K562 (cell line): ENCODE results near the gene ARSA. TPM values are rescaled to one million over a fixed set of nuclear protein-coding genes. Genes with fewer than 3 reads are reported as not detected.
"Not testable (repeated sequence)": the region's sequence is repeated elsewhere in the genome, so short reads cannot be mapped to it uniquely, and the experiment has no call there.

Experiments
- ATAC-seq: fragments of 200-7000 bp; cut with Tn5 transposase; 3 replicates; pipeline ENCODE4 v1.9.1; 2020; ENCODE audit warnings: moderate library complexity
- BruUV-seq: library from RNA; stranded (reverse); fragments of 400-500 nt; replicated peaks from 2 replicates; lab custom pipeline; 2021; lab: Mats Ljungman, UMichigan
- CTCF ChIA-PET: fragments of 300-600 bp; formaldehyde crosslinking; extraction: SDS; loops from one replicate; lab custom pipeline; 2021; ENCODE audit warnings: low intra/inter-chr PET ratio; lab: Yijun Ruan, JAX
- POLR2A ChIA-PET: fragments of 300-600, 350-650 bp; sonication (Branson Sonifier 250); formaldehyde crosslinking; extraction: SDS; loops from one replicate; lab custom pipeline; 2021; ENCODE audit warnings: antibody characterized with exemption, inconsistent platforms; lab: Yijun Ruan, JAX
- DNase-seq, 4 experiments: peaks; one replicate each; pipeline versions ENCODE4 v3.0.0 to v3.0.0-alpha.2; 2011 to 2018; ENCODE audit warnings: low spot score in 3 of 4, mixed read lengths in 3 of 4; ENCODE audit errors: extremely low read depth in 1 of 4
- FAIRE-seq: peaks from 2 replicates; lab custom pipeline; 2011; peaks lifted over from hg19 to GRCh38; lab: Jason Lieb, UNC
- H2AFZ ChIP-seq: 2 replicates; pipeline ENCODE4 v1.6.0; 2011; ENCODE audit warnings: low read depth, low read length, control low read depth, inconsistent platforms
- H3K27ac ChIP-seq: fragments of 200-600 bp; 3 replicates; pipeline ENCODE4 v1.8.0; 2011; ENCODE audit warnings: low read depth, mild to moderate bottlenecking, control low read depth, inconsistent platforms, low read length, moderate library complexity, mixed read lengths; ENCODE audit errors: extremely low read depth
- H3K27me3 ChIP-seq, 2 experiments: fragments of 300-600 bp in 1 of 2; 2 replicates in 1 of 2; 3 replicates in 1 of 2; pipeline versions ENCODE4 v1.6.0 to v1.8.0; 2011; ENCODE audit warnings: inconsistent platforms in 2 of 2, low read length in 2 of 2, mild to moderate bottlenecking in 1 of 2, mixed read lengths in 1 of 2, moderate library complexity in 1 of 2; ENCODE audit not compliant: control insufficient read depth in 2 of 2, insufficient read depth in 2 of 2
- H3K36me3 ChIP-seq: fragments of 300-600 bp; 3 replicates; pipeline ENCODE4 v1.8.0; 2011; ENCODE audit warnings: mild to moderate bottlenecking, low read length, inconsistent platforms; ENCODE audit not compliant: control insufficient read depth, insufficient read depth
- H3K4me1 ChIP-seq, 2 experiments: fragments of 200-600 bp in 1 of 2; replicated peaks in 1 of 2; 2 replicates in 1 of 2; 3 replicates in 1 of 2; pipeline versions ENCODE4 v1.5.1 to v1.8.0; 2011; ENCODE audit warnings: inconsistent platforms in 2 of 2, low read length in 2 of 2, mild to moderate bottlenecking in 1 of 2, mixed read lengths in 1 of 2, moderate library complexity in 1 of 2; ENCODE audit not compliant: control insufficient read depth in 2 of 2, insufficient read depth in 2 of 2
- H3K4me2 ChIP-seq: 2 replicates; pipeline ENCODE4 v1.6.1; 2011; ENCODE audit warnings: low read length, control low read depth, inconsistent platforms, mixed read lengths; ENCODE audit not compliant: insufficient read depth
- H3K4me3 ChIP-seq: fragments of 200-600 bp; sonication (generic), shearing (Covaris generic); 2 replicates; pipeline ENCODE4 v1.5.1; 2016; ENCODE audit warnings: control low read depth, inconsistent platforms
- H3K79me2 ChIP-seq: fragments of 200-600 bp; 3 replicates; pipeline ENCODE4 v1.8.0; 2011; ENCODE audit warnings: low read length, inconsistent platforms; ENCODE audit not compliant: control insufficient read depth, insufficient read depth
- H3K9ac ChIP-seq, 2 experiments: 2 replicates each; pipeline versions ENCODE4 v1.6.0 to v1.6.1; 2011; ENCODE audit warnings: low read depth in 2 of 2, low read length in 2 of 2, control low read depth in 1 of 2, inconsistent platforms in 1 of 2, mild to moderate bottlenecking in 1 of 2, mixed read lengths in 1 of 2; ENCODE audit not compliant: insufficient read depth in 1 of 2
- H3K9me1 ChIP-seq: one replicate; pipeline ENCODE4 v1.6.0; 2011; ENCODE audit warnings: inconsistent platforms, mild to moderate bottlenecking, low read length, moderate library complexity; ENCODE audit not compliant: control insufficient read depth, insufficient read depth
- H3K9me3 ChIP-seq: replicated peaks from 2 replicates; pipeline ENCODE4 v1.5.1; 2011; ENCODE audit warnings: low read depth, low read length, inconsistent platforms; ENCODE audit not compliant: control insufficient read depth, insufficient read depth
- H4K20me1 ChIP-seq: replicated peaks from 2 replicates; pipeline ENCODE4 v1.6.1; 2011; ENCODE audit warnings: low read length, inconsistent platforms, mixed read lengths; ENCODE audit not compliant: control insufficient read depth, insufficient read depth
- BRF2 ChIP-seq: IDR thresholded peaks from 3 replicates; pipeline ENCODE4 v1.6.1; 2011; ENCODE audit warnings: borderline replicate concordance, mild to moderate bottlenecking; ENCODE audit not compliant: insufficient read length, insufficient read depth
- HLTF ChIP-seq: fragments of 450-650 bp; IDR thresholded peaks from 2 replicates; pipeline ENCODE4 v1.6.1; 2016
- SMARCE1 ChIP-seq: fragments of 450-650 bp; IDR thresholded peaks from 2 replicates; pipeline ENCODE4 v1.7.1; 2016; ENCODE audit warnings: mild to moderate bottlenecking
- WGBS: fragments of 100-300 bp; shearing (Covaris generic); methylation state at CpG from one replicate; pipeline ENCODE4 v1.1.6; 2016; ENCODE audit warnings: low coverage, mixed read lengths; ENCODE audit not compliant: insufficient coverage; ENCODE audit errors: missing lambda C conversion rate; 5-methylcytosine and 5-hydroxymethylcytosine counted together
- in situ Hi-C: fragments of 300-500 bp; cut with MboI; formaldehyde crosslinking; loops from 4 replicates; pipeline ENCODE4 v1.15.0; 2018; ENCODE audit warnings: inconsistent platforms, mixed read lengths
- intact Hi-C: fragments of 100-400 bp; cut with micrococcal nuclease; formaldehyde crosslinking; loops from 2 replicates; pipeline ENCODE4 v1.14.2; 2022
- polyA plus RNA-seq, 8 experiments: library from polyadenylated mRNA; depleted of rRNA in 4 of 8; stranded (reverse) in 5 of 8; unstranded in 3 of 8; fragments of >200 nt; fragmentation: Nextera tagmentation in 2 of 8; fragmentation: Illumina TruSeq in 1 of 8; extraction: Ambion mirVana in 2 of 8; extraction: Trizol in 1 of 8; gene quantifications; 2 replicates each; pipeline versions ENCODE4 v1.2.1 to v1.2.3, GENCODE V29; 2011 to 2014; ENCODE audit warnings: inconsistent platforms in 1 of 8, missing spikeins in 1 of 8
- total RNA-seq, 7 experiments: library from RNA; depleted of rRNA in 6 of 7; stranded (reverse); fragments of >200 nt in 6 of 7; fragmentation: Illumina TruSeq in 2 of 7; extraction: Trizol in 2 of 7; gene quantifications; 2 replicates each; pipeline versions ENCODE4 v1.2.1 to v1.2.3, GENCODE V29; 2011 to 2021; ENCODE audit warnings: low replicate concordance in 1 of 7
- TF ChIP-seq, protein P1 (sequence below): fragments of 450-650 bp; formaldehyde crosslinking; IDR thresholded peaks from 2 replicates; pipeline ENCODE4 v1.4.0; 2020; ENCODE audit warnings: mild to moderate bottlenecking, mixed read lengths

Gene ARSA
- total and polyA plus RNA-seq, 9 of the 15 experiments (the other 6 are each of a cell fraction or from before 2014, with no cell fraction given), result 0.32 to 10.9 (median 1.8) TPM; not detected in 1

GRCh38 chr22:50643021-50643820, 15.3 kb upstream of the ARSA start:
- POLR2A ChIA-PET, result interaction anchor here (0.6 to 0.9 kb wide), 2 partner anchors 64 to 136 kb away, joined by 3 read pairs; partner anchors contain the start of gene LMF2
- H3K9me3 ChIP-seq, intact Hi-C loops, CTCF ChIA-PET, H3K36me3 ChIP-seq, H3K4me2 ChIP-seq, H3K9me1 ChIP-seq, BruUV-seq, H3K79me2 ChIP-seq, H3K4me1 ChIP-seq, H3K9ac ChIP-seq, H2AFZ ChIP-seq, H4K20me1 ChIP-seq, H3K27ac ChIP-seq, H3K4me3 ChIP-seq, DNase-seq, FAIRE-seq, ATAC-seq: not testable (repeated sequence)
- in situ Hi-C loops, result loop anchor here (5.0 kb wide), 1 partner anchor 54 kb away; no protein-coding TSS in a partner anchor
- 16% methylated on average over 9 of the region's 17 CpGs for WGBS
- H3K27me3 ChIP-seq, result peaks cover 5 to 39% of the 10 kb centered on the region in 2 experiments

- ChIA-PET POLR2A (interaction anchor here (0.6 to 1.5 kb wide), 3 partner anchors 12 to 720 kb away, joined by 3 read pairs; partner anchors contain the start of gene LMF2), CTCF (no interaction called here)
- no peaks in the 10 kb centered on the region for H3K9me1 ChIP-seq
- DNase-seq (peak in 3 of 4 experiments; percentile 26 to 42 (median 32)), FAIRE-seq (no peak), ATAC-seq (peak; percentile 76)
- no peak overlapping the region for H3K27ac ChIP-seq
- peaks cover 0 to 6% of the 10 kb centered on the region in 2 experiments; a peak in 2 of 5 replicates for H3K4me1 ChIP-seq
- in situ Hi-C loops (loop anchor here (5.0 kb wide), 1 partner anchor 55 kb away; no protein-coding TSS in a partner anchor), intact Hi-C loops (no loop called here)
- WGBS, result 10% methylated on average over 8 of the region's 17 CpGs
- no peaks in the 10 kb centered on the region for H3K9me3 ChIP-seq
- BruUV-seq, result no TSS peak
- H3K79me2 ChIP-seq, result no peaks in the 10 kb centered on the region
- H3K4me3 ChIP-seq, result no peak overlapping the region
- no peaks in the 10 kb centered on the region for H3K36me3 ChIP-seq
- H3K9ac ChIP-seq, result no peak overlapping the region
- H3K27me3 ChIP-seq, result peaks cover 5 to 42% of the 10 kb centered on the region in 2 experiments
- H4K20me1 ChIP-seq, result no peaks in the 10 kb centered on the region
- no peak overlapping the region for H3K4me2 ChIP-seq
- no peak overlapping the region for H2AFZ ChIP-seq
- no peak for TF ChIP-seq BRF2
- TF ChIP-seq, protein P1, sequence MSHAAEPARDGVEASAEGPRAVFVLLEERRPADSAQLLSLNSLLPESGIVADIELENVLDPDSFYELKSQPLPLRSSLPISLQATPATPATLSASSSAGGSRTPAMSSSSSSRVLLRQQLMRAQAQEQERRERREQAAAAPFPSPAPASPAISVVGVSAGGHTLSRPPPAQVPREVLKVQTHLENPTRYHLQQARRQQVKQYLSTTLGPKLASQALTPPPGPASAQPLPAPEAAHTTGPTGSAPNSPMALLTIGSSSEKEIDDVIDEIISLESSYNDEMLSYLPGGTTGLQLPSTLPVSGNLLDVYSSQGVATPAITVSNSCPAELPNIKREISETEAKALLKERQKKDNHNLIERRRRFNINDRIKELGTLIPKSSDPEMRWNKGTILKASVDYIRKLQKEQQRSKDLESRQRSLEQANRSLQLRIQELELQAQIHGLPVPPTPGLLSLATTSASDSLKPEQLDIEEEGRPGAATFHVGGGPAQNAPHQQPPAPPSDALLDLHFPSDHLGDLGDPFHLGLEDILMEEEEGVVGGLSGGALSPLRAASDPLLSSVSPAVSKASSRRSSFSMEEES (CRISPR knock-in tag), result no peak
- no peak for TF ChIP-seq HLTF
- TF ChIP-seq SMARCE1, result no peak
Observed at GRCh38 chr22:50641696-50642607, 14.0 kb upstream of the ARSA start.
